HepG2 (cell line): ENCODE results near the gene FGGY. TPM values are rescaled to one million over a fixed set of nuclear protein-coding genes. Genes with fewer than 3 reads are reported as not detected.

Experiments used
- ATF1 ChIP-seq: IDR thresholded peaks from 2 replicates; pipeline ENCODE4 v1.6.1; 2016; ENCODE audit warnings: mild to moderate bottlenecking, control low read depth
- CHCHD3 ChIP-seq: sonication (generic); formaldehyde crosslinking; IDR thresholded peaks from 2 replicates; pipeline ENCODE4 v1.8.0; 2022; ENCODE audit warnings: mild to moderate bottlenecking, missing genetic modification reagents, moderate library complexity
- DNMT3B ChIP-seq: conservative IDR thresholded peaks from 2 replicates; pipeline ENCODE4 v1.6.1; 2016; ENCODE audit warnings: missing biosample characterization, control low read depth
- ESRRA ChIP-seq: sonication (generic); formaldehyde crosslinking; IDR thresholded peaks from 2 replicates; pipeline ENCODE4 v1.5.1; 2020; ENCODE audit warnings: mild to moderate bottlenecking, low read depth, missing genetic modification reagents
- FOSL1 ChIP-seq: sonication (generic); formaldehyde crosslinking; IDR thresholded peaks from 2 replicates; pipeline ENCODE4 v1.9.0; 2021; ENCODE audit warnings: missing genetic modification reagents, borderline replicate concordance
- GLI4 ChIP-seq: sonication (generic); formaldehyde crosslinking; IDR thresholded peaks from 2 replicates; pipeline ENCODE4 v1.5.1; 2020; ENCODE audit warnings: missing genetic modification reagents, mild to moderate bottlenecking, moderate library complexity, borderline replicate concordance
- HDAC2 ChIP-seq: sonication (generic); formaldehyde crosslinking; IDR thresholded peaks from 2 replicates; pipeline ENCODE4 v1.4.0; 2020; ENCODE audit warnings: missing genetic modification reagents
- LCORL ChIP-seq, 2 experiments: fragments of 450-650 bp in 1 of 2; sonication (generic) in 1 of 2; formaldehyde crosslinking in 1 of 2; IDR thresholded peaks; 2 replicates each; pipeline versions ENCODE4 v1.5.0 to v1.6.1; 2017 to 2020; ENCODE audit warnings: antibody characterized with exemption in 1 of 2, missing genetic modification reagents in 1 of 2
- NFATC3 ChIP-seq: sonication (generic); formaldehyde crosslinking; IDR thresholded peaks from 2 replicates; pipeline ENCODE4 v1.5.1; 2020; ENCODE audit warnings: mild to moderate bottlenecking, missing genetic modification reagents
- NPAS2 ChIP-seq: sonication (generic); formaldehyde crosslinking; IDR thresholded peaks from 2 replicates; pipeline ENCODE4 v1.8.0; 2022; ENCODE audit warnings: mild to moderate bottlenecking, missing genetic modification reagents, borderline replicate concordance
- PHF8 ChIP-seq: sonication (generic); formaldehyde crosslinking; IDR thresholded peaks from 2 replicates; pipeline ENCODE4 v1.5.0; 2020; ENCODE audit warnings: missing genetic modification reagents
- SYNCRIP ChIP-seq: fragments of 200-400 bp; formaldehyde crosslinking; IDR thresholded peaks from 2 replicates; pipeline ENCODE4 v1.6.1; 2018; ENCODE audit warnings: mild to moderate bottlenecking, low read depth, low read length; ENCODE audit not compliant: insufficient read depth
- ZNF382 ChIP-seq: sonication (generic); formaldehyde crosslinking; IDR thresholded peaks from 2 replicates; pipeline ENCODE4 v1.5.0; 2020; ENCODE audit warnings: missing genetic modification reagents, mild to moderate bottlenecking, borderline replicate concordance
- ZNF546 ChIP-seq: sonication (generic); formaldehyde crosslinking; conservative IDR thresholded peaks from 2 replicates; pipeline ENCODE4 v1.8.1; 2023; ENCODE audit warnings: mild to moderate bottlenecking, missing genetic modification reagents
- ZNF564 ChIP-seq: sonication (generic); formaldehyde crosslinking; IDR thresholded peaks from 2 replicates; pipeline ENCODE4 v1.8.1; 2023; ENCODE audit warnings: mild to moderate bottlenecking, missing genetic modification reagents
- ZNF598 ChIP-seq: sonication (generic); formaldehyde crosslinking; IDR thresholded peaks from 2 replicates; pipeline ENCODE4 v1.5.1; 2020; ENCODE audit warnings: mild to moderate bottlenecking, missing genetic modification reagents, borderline replicate concordance
- ZNF605 ChIP-seq: sonication (generic); formaldehyde crosslinking; IDR thresholded peaks from 2 replicates; pipeline ENCODE4 v1.8.0; 2022; ENCODE audit warnings: mild to moderate bottlenecking, missing genetic modification reagents
- ZNF768 ChIP-seq: sonication (generic); formaldehyde crosslinking; IDR thresholded peaks from 2 replicates; pipeline ENCODE4 v1.4.0; 2020; ENCODE audit warnings: missing genetic modification reagents
- polyA plus RNA-seq, 8 experiments: library from polyadenylated mRNA; depleted of rRNA in 3 of 8; stranded (reverse) in 7 of 8; unstranded in 1 of 8; fragments of >200 nt; fragmentation: Illumina TruSeq in 4 of 8; extraction: Trizol in 4 of 8; gene quantifications; 2 replicates each; pipeline versions ENCODE4 v1.2.1 to v1.2.3, GENCODE V29; 2011 to 2016; ENCODE audit warnings: low read depth in 4 of 8, missing spikeins in 1 of 8, mixed read lengths in 1 of 8; ENCODE audit not compliant: insufficient read depth in 1 of 8
- total RNA-seq, 5 experiments: library from RNA; depleted of rRNA; stranded (reverse); fragments of >200 nt; fragmentation: Illumina TruSeq; extraction: Trizol; gene quantifications; 2 replicates each; pipeline ENCODE4 v1.2.3, GENCODE V29; 2016; ENCODE audit warnings: low read depth in 1 of 5
- TF ChIP-seq, protein P1 (sequence below): sonication (generic); formaldehyde crosslinking; IDR thresholded peaks from 2 replicates; pipeline ENCODE4 v1.4.0; 2020; ENCODE audit warnings: low read depth, missing genetic modification reagents
- TF ChIP-seq, protein P2 (sequence below): sonication (generic); formaldehyde crosslinking; IDR thresholded peaks from 2 replicates; pipeline ENCODE4 v1.5.0; 2020; ENCODE audit warnings: mild to moderate bottlenecking, missing genetic modification reagents
- TF ChIP-seq, protein P3 (sequence below): sonication (generic); formaldehyde crosslinking; conservative IDR thresholded peaks from 2 replicates; pipeline ENCODE4 v1.5.0; 2020; ENCODE audit warnings: missing genetic modification reagents
- TF ChIP-seq, protein P4 (sequence below): sonication (generic); formaldehyde crosslinking; IDR thresholded peaks from 2 replicates; pipeline ENCODE4 v1.4.0; 2020; ENCODE audit warnings: missing genetic modification reagents, borderline replicate concordance

FGGY gene
- total and polyA plus RNA-seq, 2 of the 13 experiments (the other 11 are each of a cell fraction or from before 2014, with no cell fraction given) = 15.7 to 27.5 TPM

DNA sequence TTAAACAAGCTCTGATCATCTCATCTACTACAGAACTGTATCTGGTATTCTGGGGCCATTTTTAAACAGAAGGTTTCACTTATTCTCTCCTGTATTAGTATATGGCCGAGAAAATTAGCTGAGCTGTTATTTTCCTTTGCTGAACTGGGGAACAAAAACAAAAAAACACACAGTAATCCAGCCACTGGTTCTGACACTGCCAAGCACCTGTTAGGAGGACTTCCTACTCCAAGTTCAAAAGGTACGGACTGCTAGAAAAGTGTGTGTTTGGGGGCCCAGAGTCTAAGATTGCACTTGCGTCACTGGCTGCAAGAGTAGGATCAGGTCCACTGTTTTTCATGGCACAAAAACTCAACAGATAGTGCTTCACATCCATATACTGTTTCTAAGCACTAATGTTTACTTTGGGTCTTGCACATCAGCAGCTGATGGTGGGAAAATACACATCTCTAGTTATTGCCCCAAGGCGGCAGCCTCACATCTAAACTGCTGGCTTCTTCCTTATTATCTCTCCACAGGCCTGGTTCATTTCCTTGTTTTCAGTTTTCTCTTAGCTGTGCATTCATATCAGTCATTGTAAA, 226.1 kb downstream of the FGGY start (continued):
- no peak for TF ChIP-seq ZNF546 (CRISPR knock-in tag)
- TF ChIP-seq ZNF605 = no peak
- no peak for TF ChIP-seq ESRRA (CRISPR knock-in tag)
- TF ChIP-seq GLI4 (CRISPR knock-in tag) = no peak
- TF ChIP-seq, protein P1, sequence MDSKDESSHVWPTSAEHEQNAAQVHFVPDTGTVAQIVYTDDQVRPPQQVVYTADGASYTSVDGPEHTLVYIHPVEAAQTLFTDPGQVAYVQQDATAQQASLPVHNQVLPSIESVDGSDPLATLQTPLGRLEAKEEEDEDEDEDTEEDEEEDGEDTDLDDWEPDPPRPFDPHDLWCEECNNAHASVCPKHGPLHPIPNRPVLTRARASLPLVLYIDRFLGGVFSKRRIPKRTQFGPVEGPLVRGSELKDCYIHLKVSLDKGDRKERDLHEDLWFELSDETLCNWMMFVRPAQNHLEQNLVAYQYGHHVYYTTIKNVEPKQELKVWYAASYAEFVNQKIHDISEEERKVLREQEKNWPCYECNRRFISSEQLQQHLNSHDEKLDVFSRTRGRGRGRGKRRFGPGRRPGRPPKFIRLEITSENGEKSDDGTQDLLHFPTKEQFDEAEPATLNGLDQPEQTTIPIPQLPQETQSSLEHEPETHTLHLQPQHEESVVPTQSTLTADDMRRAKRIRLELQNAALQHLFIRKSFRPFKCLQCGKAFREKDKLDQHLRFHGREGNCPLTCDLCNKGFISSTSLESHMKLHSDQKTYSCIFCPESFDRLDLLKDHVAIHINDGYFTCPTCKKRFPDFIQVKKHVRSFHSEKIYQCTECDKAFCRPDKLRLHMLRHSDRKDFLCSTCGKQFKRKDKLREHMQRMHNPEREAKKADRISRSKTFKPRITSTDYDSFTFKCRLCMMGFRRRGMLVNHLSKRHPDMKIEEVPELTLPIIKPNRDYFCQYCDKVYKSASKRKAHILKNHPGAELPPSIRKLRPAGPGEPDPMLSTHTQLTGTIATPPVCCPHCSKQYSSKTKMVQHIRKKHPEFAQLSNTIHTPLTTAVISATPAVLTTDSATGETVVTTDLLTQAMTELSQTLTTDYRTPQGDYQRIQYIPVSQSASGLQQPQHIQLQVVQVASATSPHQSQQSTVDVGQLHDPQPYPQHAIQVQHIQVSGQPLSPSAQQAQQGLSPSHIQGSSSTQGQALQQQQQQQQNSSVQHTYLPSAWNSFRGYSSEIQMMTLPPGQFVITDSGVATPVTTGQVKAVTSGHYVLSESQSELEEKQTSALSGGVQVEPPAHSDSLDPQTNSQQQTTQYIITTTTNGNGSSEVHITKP (CRISPR knock-in tag) = no peak
- TF ChIP-seq DNMT3B (CRISPR knock-in tag) = no peak
- no peak for TF ChIP-seq PHF8 (CRISPR knock-in tag)
- TF ChIP-seq, protein P2, sequence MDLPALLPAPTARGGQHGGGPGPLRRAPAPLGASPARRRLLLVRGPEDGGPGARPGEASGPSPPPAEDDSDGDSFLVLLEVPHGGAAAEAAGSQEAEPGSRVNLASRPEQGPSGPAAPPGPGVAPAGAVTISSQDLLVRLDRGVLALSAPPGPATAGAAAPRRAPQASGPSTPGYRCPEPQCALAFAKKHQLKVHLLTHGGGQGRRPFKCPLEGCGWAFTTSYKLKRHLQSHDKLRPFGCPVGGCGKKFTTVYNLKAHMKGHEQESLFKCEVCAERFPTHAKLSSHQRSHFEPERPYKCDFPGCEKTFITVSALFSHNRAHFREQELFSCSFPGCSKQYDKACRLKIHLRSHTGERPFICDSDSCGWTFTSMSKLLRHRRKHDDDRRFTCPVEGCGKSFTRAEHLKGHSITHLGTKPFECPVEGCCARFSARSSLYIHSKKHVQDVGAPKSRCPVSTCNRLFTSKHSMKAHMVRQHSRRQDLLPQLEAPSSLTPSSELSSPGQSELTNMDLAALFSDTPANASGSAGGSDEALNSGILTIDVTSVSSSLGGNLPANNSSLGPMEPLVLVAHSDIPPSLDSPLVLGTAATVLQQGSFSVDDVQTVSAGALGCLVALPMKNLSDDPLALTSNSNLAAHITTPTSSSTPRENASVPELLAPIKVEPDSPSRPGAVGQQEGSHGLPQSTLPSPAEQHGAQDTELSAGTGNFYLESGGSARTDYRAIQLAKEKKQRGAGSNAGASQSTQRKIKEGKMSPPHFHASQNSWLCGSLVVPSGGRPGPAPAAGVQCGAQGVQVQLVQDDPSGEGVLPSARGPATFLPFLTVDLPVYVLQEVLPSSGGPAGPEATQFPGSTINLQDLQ (CRISPR knock-in tag) = no peak
- no peak for TF ChIP-seq LCORL (IDR thresholded peaks at IDR 0.05)
- peak; percentile 57; the same call in 1 of the 2 replicates for TF ChIP-seq LCORL (CRISPR knock-in tag; IDR thresholded peaks at IDR 0.05)
- no peak for TF ChIP-seq ZNF598 (CRISPR knock-in tag)
- TF ChIP-seq ZNF768 (CRISPR knock-in tag) = no peak
- no peak for TF ChIP-seq ZNF564 (CRISPR knock-in tag)
- TF ChIP-seq CHCHD3 (CRISPR knock-in tag) = no peak
- TF ChIP-seq, protein P3, sequence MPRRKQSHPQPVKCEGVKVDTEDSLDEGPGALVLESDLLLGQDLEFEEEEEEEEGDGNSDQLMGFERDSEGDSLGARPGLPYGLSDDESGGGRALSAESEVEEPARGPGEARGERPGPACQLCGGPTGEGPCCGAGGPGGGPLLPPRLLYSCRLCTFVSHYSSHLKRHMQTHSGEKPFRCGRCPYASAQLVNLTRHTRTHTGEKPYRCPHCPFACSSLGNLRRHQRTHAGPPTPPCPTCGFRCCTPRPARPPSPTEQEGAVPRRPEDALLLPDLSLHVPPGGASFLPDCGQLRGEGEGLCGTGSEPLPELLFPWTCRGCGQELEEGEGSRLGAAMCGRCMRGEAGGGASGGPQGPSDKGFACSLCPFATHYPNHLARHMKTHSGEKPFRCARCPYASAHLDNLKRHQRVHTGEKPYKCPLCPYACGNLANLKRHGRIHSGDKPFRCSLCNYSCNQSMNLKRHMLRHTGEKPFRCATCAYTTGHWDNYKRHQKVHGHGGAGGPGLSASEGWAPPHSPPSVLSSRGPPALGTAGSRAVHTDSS (CRISPR knock-in tag) = no peak
- no peak for TF ChIP-seq SYNCRIP
- 0 out of 2 replicates have a peak, but pooled peaks have one; percentile 61 for TF ChIP-seq ATF1 (CRISPR knock-in tag)
- no peak for TF ChIP-seq NFATC3 (CRISPR knock-in tag)
- peak; percentile 86 for TF ChIP-seq HDAC2 (CRISPR knock-in tag)
- TF ChIP-seq, protein P4, sequence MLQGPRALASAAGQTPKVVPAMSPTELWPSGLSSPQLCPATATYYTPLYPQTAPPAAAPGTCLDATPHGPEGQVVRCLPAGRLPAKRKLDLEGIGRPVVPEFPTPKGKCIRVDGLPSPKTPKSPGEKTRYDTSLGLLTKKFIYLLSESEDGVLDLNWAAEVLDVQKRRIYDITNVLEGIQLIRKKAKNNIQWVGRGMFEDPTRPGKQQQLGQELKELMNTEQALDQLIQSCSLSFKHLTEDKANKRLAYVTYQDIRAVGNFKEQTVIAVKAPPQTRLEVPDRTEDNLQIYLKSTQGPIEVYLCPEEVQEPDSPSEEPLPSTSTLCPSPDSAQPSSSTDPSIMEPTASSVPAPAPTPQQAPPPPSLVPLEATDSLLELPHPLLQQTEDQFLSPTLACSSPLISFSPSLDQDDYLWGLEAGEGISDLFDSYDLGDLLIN (CRISPR knock-in tag) = no peak
- no peak for TF ChIP-seq ZNF382 (CRISPR knock-in tag)
- TF ChIP-seq FOSL1 (CRISPR knock-in tag) = no peak
- no peak for TF ChIP-seq NPAS2 (CRISPR knock-in tag)
